Measurements from ENCODE around the gene HOXA11. TPM values are rescaled to one million over a fixed set of nuclear protein-coding genes. Genes with fewer than 3 reads are reported as not detected.

Gene HOXA11
- total RNA-seq, 1 donor from 2014 or later: not detected

DNA sequence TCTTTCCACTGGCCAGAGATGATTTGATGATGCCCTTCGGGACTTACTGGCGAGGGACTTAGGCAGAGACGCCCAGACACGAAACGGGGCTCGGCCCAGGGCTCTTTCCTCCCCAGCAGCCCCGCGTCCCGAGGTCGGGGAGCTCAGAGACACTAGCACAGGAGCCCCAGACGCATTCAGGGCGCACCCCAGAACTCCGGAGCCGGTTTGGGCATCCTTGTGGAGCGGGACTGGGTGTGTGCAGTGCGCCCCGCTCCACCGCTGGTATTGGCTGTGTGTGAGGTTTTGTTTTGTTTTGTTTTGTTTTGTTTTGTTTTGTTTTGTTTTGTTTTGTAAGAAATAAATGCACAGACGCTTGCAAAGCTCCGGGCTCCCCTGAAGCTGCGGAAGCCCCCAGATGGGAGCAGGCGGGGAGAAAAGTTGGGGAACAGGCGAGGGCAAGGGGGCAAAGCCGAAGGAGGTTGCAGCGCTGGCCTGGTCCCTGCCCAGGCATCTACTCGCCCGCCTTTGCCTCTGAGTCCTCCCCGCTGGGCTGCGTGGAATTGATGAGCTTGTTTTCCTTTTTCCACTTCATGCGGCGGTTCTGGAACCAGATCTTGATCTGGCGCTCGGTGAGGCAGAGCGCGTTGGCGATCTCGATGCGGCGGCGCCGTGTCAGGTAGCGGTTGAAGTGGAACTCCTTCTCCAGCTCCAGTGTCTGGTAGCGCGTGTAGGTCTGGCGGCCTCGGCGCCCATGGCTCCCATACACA lies 39.7 kb downstream of the HOXA11 start:
- Histone ChIP-seq H3K27me3 (ENCODE audit: control insufficient read depth, insufficient read depth, low read length) (peaks cover 87% of the 10 kb centered on the region), H3K36me3 (ENCODE audit: control insufficient read depth, insufficient read depth, low read length) (no peaks in the 10 kb centered on the region), H3K4me3 (ENCODE audit: low read depth, low read length) (no peak overlapping the region)
- no peak for FAIRE-seq
- TF ChIP-seq, protein P1, sequence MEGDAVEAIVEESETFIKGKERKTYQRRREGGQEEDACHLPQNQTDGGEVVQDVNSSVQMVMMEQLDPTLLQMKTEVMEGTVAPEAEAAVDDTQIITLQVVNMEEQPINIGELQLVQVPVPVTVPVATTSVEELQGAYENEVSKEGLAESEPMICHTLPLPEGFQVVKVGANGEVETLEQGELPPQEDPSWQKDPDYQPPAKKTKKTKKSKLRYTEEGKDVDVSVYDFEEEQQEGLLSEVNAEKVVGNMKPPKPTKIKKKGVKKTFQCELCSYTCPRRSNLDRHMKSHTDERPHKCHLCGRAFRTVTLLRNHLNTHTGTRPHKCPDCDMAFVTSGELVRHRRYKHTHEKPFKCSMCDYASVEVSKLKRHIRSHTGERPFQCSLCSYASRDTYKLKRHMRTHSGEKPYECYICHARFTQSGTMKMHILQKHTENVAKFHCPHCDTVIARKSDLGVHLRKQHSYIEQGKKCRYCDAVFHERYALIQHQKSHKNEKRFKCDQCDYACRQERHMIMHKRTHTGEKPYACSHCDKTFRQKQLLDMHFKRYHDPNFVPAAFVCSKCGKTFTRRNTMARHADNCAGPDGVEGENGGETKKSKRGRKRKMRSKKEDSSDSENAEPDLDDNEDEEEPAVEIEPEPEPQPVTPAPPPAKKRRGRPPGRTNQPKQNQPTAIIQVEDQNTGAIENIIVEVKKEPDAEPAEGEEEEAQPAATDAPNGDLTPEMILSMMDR (IDR thresholded peaks at IDR 0.05; ENCODE audit: insufficient read depth, low read length, severe bottlenecking): no peak
- no peak for DNase-seq (ENCODE audit: low read depth)

GRCh38 chr7:27144781-27145164 lies 40.3 kb downstream of the HOXA11 start:
- FAIRE-seq (no peak), DNase-seq (ENCODE audit: low read depth) (no peak)
- H3K36me3 ChIP-seq (ENCODE audit: control insufficient read depth, insufficient read depth, low read length): no peaks in the 10 kb centered on the region
- peaks cover 88% of the 10 kb centered on the region for H3K27me3 ChIP-seq (ENCODE audit: control insufficient read depth, insufficient read depth, low read length)
- no peak overlapping the region for H3K4me3 ChIP-seq (ENCODE audit: low read depth, low read length)
- TF ChIP-seq, protein P1 (IDR thresholded peaks at IDR 0.05; ENCODE audit: insufficient read depth, low read length, severe bottlenecking): no peak

- Histone ChIP-seq H3K36me3 (ENCODE audit: control insufficient read depth, insufficient read depth, low read length) (no peaks in the 10 kb centered on the region), H3K4me3 (ENCODE audit: low read depth, low read length) (no peak overlapping the region), H3K27me3 (ENCODE audit: control insufficient read depth, insufficient read depth, low read length) (peaks cover 87% of the 10 kb centered on the region)
- DNase-seq (ENCODE audit: low read depth) (no peak), FAIRE-seq (no peak)
- TF ChIP-seq, protein P1 (IDR thresholded peaks at IDR 0.05; ENCODE audit: insufficient read depth, low read length, severe bottlenecking): no peak
These were observed 40.9 kb downstream of the HOXA11 start for GRCh38 chr7:27143950-27144780.

- peaks cover 88% of the 10 kb centered on the region for H3K27me3 ChIP-seq (ENCODE audit: control insufficient read depth, insufficient read depth, low read length)
- TF ChIP-seq, protein P1 (IDR thresholded peaks at IDR 0.05; ENCODE audit: insufficient read depth, low read length, severe bottlenecking): peak; percentile 38
- peak; percentile 9 for DNase-seq (ENCODE audit: low read depth)
- H3K36me3 ChIP-seq (ENCODE audit: control insufficient read depth, insufficient read depth, low read length): no peaks in the 10 kb centered on the region
- H3K4me3 ChIP-seq (ENCODE audit: low read depth, low read length): no peak within 1 kb of the TSS
- FAIRE-seq: no peak
These were observed 41.7 kb downstream of the HOXA11 start, which contains the start of gene HOXA5 for GRCh38 chr7:27143023-27143949. TSS of gene HOXA5 (minus strand) at chr7:27143681. CDS start at chr7:27143607, 74 bp downstream.

GRCh38 chr7:27142580-27143022 lies 42.4 kb downstream of the HOXA11 start:
- H3K27me3 ChIP-seq (ENCODE audit: control insufficient read depth, insufficient read depth, low read length): peaks cover 87% of the 10 kb centered on the region
- FAIRE-seq (no peak), DNase-seq (ENCODE audit: low read depth) (no peak)
- TF ChIP-seq, protein P1 (IDR thresholded peaks at IDR 0.05; ENCODE audit: insufficient read depth, low read length, severe bottlenecking): no peak
- no peaks in the 10 kb centered on the region for H3K36me3 ChIP-seq (ENCODE audit: control insufficient read depth, insufficient read depth, low read length)
- no peak overlapping the region for H3K4me3 ChIP-seq (ENCODE audit: low read depth, low read length)

All from bronchial epithelial cell (primary cell).